Uterus (tissue), 2 donors: ENCODE results near the gene SLC17A7.

ENCODE experiments used
- POLR2A ChIP-seq, 2 donors: fragments of 450-650 bp; IDR thresholded peaks; one replicate each; pipeline ENCODE4 v1.6.1; 2016; ENCODE audit warnings: antibody characterized with exemption in 2 of 2, mild to moderate bottlenecking in 1 of 2, moderate library complexity in 1 of 2
- TF ChIP-seq, protein P1 (sequence below), 4 experiments: fragments of 200-600 bp in 2 of 4; fragments of 450-650 bp in 2 of 4; sonication (generic) in 2 of 4; IDR thresholded peaks; one replicate each; pipeline ENCODE4 v1.5.1; 2016 to 2019; ENCODE audit warnings: antibody characterized with exemption in 4 of 4, mild to moderate bottlenecking in 2 of 4, moderate library complexity in 1 of 4

GRCh38 chr19:49425922-49426592 lies 15.3 kb downstream of the SLC17A7 start:
- TF ChIP-seq POLR2A (IDR thresholded peaks at IDR 0.05), result no peak
- TF ChIP-seq, protein P1, sequence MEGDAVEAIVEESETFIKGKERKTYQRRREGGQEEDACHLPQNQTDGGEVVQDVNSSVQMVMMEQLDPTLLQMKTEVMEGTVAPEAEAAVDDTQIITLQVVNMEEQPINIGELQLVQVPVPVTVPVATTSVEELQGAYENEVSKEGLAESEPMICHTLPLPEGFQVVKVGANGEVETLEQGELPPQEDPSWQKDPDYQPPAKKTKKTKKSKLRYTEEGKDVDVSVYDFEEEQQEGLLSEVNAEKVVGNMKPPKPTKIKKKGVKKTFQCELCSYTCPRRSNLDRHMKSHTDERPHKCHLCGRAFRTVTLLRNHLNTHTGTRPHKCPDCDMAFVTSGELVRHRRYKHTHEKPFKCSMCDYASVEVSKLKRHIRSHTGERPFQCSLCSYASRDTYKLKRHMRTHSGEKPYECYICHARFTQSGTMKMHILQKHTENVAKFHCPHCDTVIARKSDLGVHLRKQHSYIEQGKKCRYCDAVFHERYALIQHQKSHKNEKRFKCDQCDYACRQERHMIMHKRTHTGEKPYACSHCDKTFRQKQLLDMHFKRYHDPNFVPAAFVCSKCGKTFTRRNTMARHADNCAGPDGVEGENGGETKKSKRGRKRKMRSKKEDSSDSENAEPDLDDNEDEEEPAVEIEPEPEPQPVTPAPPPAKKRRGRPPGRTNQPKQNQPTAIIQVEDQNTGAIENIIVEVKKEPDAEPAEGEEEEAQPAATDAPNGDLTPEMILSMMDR (IDR thresholded peaks at IDR 0.05), result no peak
